Spleen (tissue), 11 donors: Measurements from ENCODE around the gene MCM3AP. TPM values are rescaled to one million over a fixed set of nuclear protein-coding genes. Genes with fewer than 3 reads are reported as not detected.

Experiments
- DNase-seq: peaks from one replicate; pipeline ENCODE4 v3.0.0-alpha.2; 2020
- H3K27ac ChIP-seq, 8 donors: fragments of 200-600 bp; sonication (generic) in 7 of 8; 1 replicate in 4 of 8; 2 replicates in 4 of 8; pipeline versions ENCODE4 v1.5.0 to v1.8.0; 2016 to 2021; ENCODE audit warnings: inconsistent platforms in 4 of 8, mild to moderate bottlenecking in 4 of 8, moderate library complexity in 1 of 8
- H3K27me3 ChIP-seq, 7 donors: fragments of 200-600 bp; sonication (generic) in 6 of 7; replicated peaks in 1 of 7; 1 replicate in 4 of 7; 2 replicates in 3 of 7; pipeline versions ENCODE4 v1.5.0 to v1.8.0; 2016 to 2021; ENCODE audit warnings: inconsistent platforms in 3 of 7, mild to moderate bottlenecking in 1 of 7
- H3K36me3 ChIP-seq, 6 donors: fragments of 200-600 bp; sonication (generic) in 5 of 6; 1 replicate in 4 of 6; 2 replicates in 2 of 6; pipeline versions ENCODE4 v1.5.0 to v1.8.0; 2016 to 2021; ENCODE audit warnings: inconsistent platforms in 2 of 6
- H3K4me1 ChIP-seq, 6 donors: fragments of 200-600 bp; sonication (generic) in 5 of 6; 1 replicate in 3 of 6; 2 replicates in 3 of 6; pipeline versions ENCODE4 v1.5.0 to v1.8.0; 2016 to 2021; ENCODE audit warnings: inconsistent platforms in 3 of 6
- H3K4me3 ChIP-seq, 8 donors: fragments of 200-600 bp; sonication (generic) in 7 of 8; 1 replicate in 4 of 8; 2 replicates in 4 of 8; pipeline versions ENCODE4 v1.5.0 to v1.8.0; 2016 to 2021; ENCODE audit warnings: inconsistent platforms in 4 of 8, mild to moderate bottlenecking in 4 of 8, moderate library complexity in 2 of 8
- H3K9me3 ChIP-seq, 8 donors: fragments of 200-600 bp; sonication (generic) in 7 of 8; 1 replicate in 4 of 8; 2 replicates in 4 of 8; pipeline versions ENCODE4 v1.5.0 to v1.8.0; 2016 to 2021; ENCODE audit warnings: inconsistent platforms in 4 of 8
- POLR2A ChIP-seq, 3 donors: fragments of 450-650 bp; IDR thresholded peaks; one replicate each; pipeline ENCODE4 v1.5.1; 2017; ENCODE audit warnings: antibody characterized with exemption in 3 of 3, mild to moderate bottlenecking in 1 of 3
- POLR2AphosphoS5 ChIP-seq, 3 donors: sonication (generic); formaldehyde crosslinking; IDR thresholded peaks; one replicate each; pipeline ENCODE4 v1.5.1; 2017; ENCODE audit warnings: antibody characterized with exemption in 3 of 3
- WGBS, 5 donors: extraction: QIAGEN DNeasy Blood & Tissue Kit in 3 of 5; methylation state at CpG; one replicate each; pipeline versions ENCODE4 v1.1.5 to v1.1.7; 2013 to 2018; 5-methylcytosine and 5-hydroxymethylcytosine counted together
- intact Hi-C: fragments of 100-400 bp; cut with DNase I; formaldehyde crosslinking; loops from one replicate; pipeline ENCODE4 v1.15.0; 2023; ENCODE audit warnings: low total_unique reads
- polyA plus RNA-seq, 3 donors: library from polyadenylated mRNA; stranded (reverse); fragments of 200-250 nt; gene quantifications; one replicate each; pipeline ENCODE4 v1.2.1, GENCODE V29; 2013
- total RNA-seq, 7 donors: library from RNA; depleted of rRNA in 3 of 7; stranded (reverse); fragments of >200 nt in 3 of 7; fragmentation: NEBNext Ultra II Directional in 4 of 7; extraction: Animal tissue kit (Norgen Biotek cat#: 25700) in 4 of 7; gene quantifications; one replicate each; pipeline versions ENCODE4 v1.1.0 to v1.2.1, GENCODE V29; 2016 to 2021
- TF ChIP-seq, protein P1 (sequence below), 11 experiments: fragments of 200-600 bp in 7 of 11; fragments of 450-650 bp in 4 of 11; sonication (generic) in 4 of 11; IDR thresholded peaks in 8 of 11; conservative IDR thresholded peaks in 3 of 11; 1 replicate in 7 of 11; 2 replicates in 4 of 11; pipeline versions ENCODE4 v1.4.0 to v1.8.0; 2016 to 2021; ENCODE audit warnings: antibody characterized with exemption in 11 of 11, inconsistent platforms in 4 of 11, mild to moderate bottlenecking in 1 of 11
- donor health status: healthy with polysubstance abuse.
- donor health status: DM: no; HTN: no; CAD: no; lungs with moderate emphysema.
- donor health status: DM: no; HTN: no; CAD: no.
- donor health status: Bipolar disorder and iron deficiency.
- donor health status: healthy.
- donor health status: DM: no; HTN: no; CAD: no.
- donor health status: DM: yes; HTN: yes; CAD: no.

The MCM3AP gene
- total and polyA plus RNA-seq, 10 donors: 35.2 to 144 (median 103) TPM

DNA sequence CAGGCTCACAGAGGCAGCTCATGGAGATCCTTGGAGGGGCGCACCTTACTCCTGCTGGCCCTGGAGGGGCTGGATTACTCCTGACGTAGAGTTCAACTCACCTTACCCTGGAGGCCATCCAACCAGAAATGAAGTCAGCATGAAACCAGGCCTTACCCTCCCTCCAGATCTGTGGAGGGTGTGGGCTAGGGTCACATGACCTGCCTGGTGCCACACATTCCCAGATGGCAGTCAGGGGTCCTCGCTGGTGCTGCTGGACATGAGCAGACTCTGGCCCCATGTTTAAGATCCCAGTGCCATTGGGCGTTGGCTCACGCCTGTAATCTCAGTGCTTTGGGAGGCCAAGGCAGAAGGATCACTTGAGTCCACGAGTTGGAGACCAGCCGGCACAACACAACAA, 33.8 kb upstream of the MCM3AP start:
- no peak overlapping the region for H3K27ac ChIP-seq
- H3K4me3 ChIP-seq: no peak overlapping the region
- peaks cover 0 to 31% (median 0%) of the 10 kb centered on the region in 6 donors for H3K36me3 ChIP-seq
- DNase-seq: no peak
- TF ChIP-seq POLR2A (IDR thresholded peaks at IDR 0.05) (no peak), POLR2AphosphoS5 (IDR thresholded peaks at IDR 0.05) (no peak)
- TF ChIP-seq, protein P1, sequence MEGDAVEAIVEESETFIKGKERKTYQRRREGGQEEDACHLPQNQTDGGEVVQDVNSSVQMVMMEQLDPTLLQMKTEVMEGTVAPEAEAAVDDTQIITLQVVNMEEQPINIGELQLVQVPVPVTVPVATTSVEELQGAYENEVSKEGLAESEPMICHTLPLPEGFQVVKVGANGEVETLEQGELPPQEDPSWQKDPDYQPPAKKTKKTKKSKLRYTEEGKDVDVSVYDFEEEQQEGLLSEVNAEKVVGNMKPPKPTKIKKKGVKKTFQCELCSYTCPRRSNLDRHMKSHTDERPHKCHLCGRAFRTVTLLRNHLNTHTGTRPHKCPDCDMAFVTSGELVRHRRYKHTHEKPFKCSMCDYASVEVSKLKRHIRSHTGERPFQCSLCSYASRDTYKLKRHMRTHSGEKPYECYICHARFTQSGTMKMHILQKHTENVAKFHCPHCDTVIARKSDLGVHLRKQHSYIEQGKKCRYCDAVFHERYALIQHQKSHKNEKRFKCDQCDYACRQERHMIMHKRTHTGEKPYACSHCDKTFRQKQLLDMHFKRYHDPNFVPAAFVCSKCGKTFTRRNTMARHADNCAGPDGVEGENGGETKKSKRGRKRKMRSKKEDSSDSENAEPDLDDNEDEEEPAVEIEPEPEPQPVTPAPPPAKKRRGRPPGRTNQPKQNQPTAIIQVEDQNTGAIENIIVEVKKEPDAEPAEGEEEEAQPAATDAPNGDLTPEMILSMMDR (IDR thresholded peaks at IDR 0.05 in 8 of 11, conservative IDR thresholded peaks at IDR 0.05 in 3 of 11): no peak
- intact Hi-C loops: no loop called here
- 90 to 98% (median 95%) methylated on average over 5 to 7 of the region's 7 CpGs for WGBS, 5 donors
- H3K9me3 ChIP-seq: no peaks in the 10 kb centered on the region
- no peaks in the 10 kb centered on the region for H3K27me3 ChIP-seq
- peaks cover 9 to 46% (median 29%) of the 10 kb centered on the region in 6 donors for H3K4me1 ChIP-seq

DNA sequence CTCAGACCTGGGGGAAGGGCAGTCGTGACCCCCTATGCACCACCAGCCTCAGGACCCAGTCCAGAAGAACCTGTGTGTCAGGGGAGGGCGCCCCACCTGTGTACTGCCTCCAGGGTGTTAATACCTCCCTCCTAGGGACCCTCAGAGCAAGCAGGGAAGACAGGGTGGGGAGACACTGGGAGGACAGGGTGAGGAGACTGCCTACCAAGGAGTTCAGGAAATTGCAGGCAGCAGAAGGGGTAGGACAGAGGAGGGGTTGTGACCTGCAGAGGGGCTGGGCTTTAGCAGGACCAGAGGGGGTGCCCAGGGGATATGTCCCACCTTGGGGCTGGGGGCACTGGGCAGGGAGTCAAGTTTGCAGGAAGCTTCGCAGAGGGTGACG, 33.0 kb upstream of the MCM3AP start:
- Histone ChIP-seq H3K9me3 (no peaks in the 10 kb centered on the region), H3K4me1 (peaks cover 9 to 43% (median 29%) of the 10 kb centered on the region in 6 donors), H3K27ac (no peak overlapping the region), H3K36me3 (peaks cover 0 to 39% (median 0%) of the 10 kb centered on the region in 6 donors), H3K4me3 (no peak overlapping the region), H3K27me3 (no peaks in the 10 kb centered on the region)
- DNase-seq: no peak
- 89 to 95% (median 91%) methylated on average over 4 of the region's 4 CpGs for WGBS, 5 donors
- intact Hi-C loops: no loop called here
- no peak for TF ChIP-seq POLR2A (IDR thresholded peaks at IDR 0.05)
- no peak for TF ChIP-seq POLR2AphosphoS5 (IDR thresholded peaks at IDR 0.05)
- TF ChIP-seq, protein P1 (IDR thresholded peaks at IDR 0.05 in 8 of 11, conservative IDR thresholded peaks at IDR 0.05 in 3 of 11): no peak

DNA sequence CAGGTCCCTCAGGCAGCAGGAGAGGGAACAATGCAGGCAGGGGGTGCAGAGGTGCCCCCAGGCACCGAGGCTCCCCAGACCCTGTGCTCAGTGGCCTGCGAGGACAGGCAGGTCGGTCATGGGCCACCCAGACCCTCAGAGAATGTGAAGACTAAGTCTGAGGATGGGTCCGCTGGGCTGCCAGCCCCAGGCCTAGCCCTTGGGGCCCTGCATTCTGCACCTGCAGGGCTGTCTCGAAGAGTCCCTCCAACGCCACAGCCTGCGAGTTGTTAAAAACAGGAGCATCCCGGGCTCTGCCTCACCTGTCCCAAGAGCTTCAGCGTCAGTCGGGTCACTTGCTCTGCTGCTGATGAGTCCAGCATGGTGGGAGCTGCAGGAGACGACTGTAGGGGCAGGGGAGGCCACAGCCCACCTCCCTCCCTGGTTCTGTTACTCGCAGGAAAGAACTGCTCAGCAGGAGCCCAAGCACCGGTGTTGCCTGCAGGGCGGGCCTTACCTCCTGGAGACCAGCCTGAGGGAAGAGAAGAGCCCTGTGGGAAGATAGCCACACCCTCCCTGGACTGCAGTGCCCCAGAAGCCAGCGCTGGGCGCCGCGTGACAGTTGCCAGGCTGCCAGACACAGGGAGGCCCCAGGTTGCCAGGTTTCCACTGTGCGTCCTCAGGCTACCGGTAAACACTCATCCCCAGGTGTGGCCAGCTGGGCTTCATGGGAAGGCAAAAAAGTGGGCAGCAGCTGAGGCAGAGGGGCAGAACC, 32.5 kb upstream of the MCM3AP start:
- Histone ChIP-seq H3K27ac (no peak overlapping the region), H3K4me1 (peaks cover 8 to 38% (median 24%) of the 10 kb centered on the region in 6 donors), H3K4me3 (no peak overlapping the region), H3K27me3 (no peaks in the 10 kb centered on the region), H3K36me3 (peaks cover 0 to 44% (median 0%) of the 10 kb centered on the region in 6 donors), H3K9me3 (no peaks in the 10 kb centered on the region)
- no peak for DNase-seq
- TF ChIP-seq, protein P1 (IDR thresholded peaks at IDR 0.05 in 8 of 11, conservative IDR thresholded peaks at IDR 0.05 in 3 of 11): no peak
- TF ChIP-seq POLR2AphosphoS5 (IDR thresholded peaks at IDR 0.05) (no peak), POLR2A (IDR thresholded peaks at IDR 0.05) (no peak)
- intact Hi-C loops: no loop called here
- 91 to 96% (median 94%) methylated on average over 15 to 20 of the region's 20 CpGs for WGBS, 5 donors

DNA sequence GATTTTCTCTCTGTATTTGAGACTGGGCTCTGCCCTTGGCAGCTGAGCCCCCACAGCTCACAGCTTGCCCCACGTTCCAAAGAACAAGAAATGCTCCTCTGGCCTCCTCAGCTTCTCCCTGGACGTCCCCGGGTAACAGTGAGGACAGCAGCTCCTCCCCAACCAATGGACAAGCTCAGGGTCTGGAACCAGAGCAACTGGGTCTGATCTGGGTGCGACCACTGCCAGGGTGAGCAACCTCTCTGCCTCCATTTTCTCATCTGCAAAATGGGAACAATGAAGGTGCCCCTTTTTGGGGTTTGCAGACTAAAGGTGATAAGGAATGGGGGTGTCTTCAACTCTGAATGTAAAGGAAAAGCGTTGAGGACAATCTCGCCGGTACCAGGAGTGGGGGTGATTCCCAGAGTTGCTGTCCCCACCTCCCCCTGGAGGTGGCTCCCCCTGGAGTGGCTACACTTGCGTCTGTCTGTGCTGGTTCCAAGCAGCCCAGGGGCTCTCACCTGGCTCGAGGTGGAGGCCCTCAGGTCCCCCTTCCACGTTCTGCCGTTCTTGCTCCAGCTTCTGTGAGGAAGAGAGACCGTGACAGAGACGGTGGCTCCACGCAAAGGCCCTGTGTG, 31.4 kb upstream of the MCM3AP start:
- H3K27me3 ChIP-seq: no peaks in the 10 kb centered on the region
- intact Hi-C loops: no loop called here
- H3K9me3 ChIP-seq: no peaks in the 10 kb centered on the region
- WGBS, 5 donors: 96 to 98% (median 97%) methylated on average over 14 of the region's 14 CpGs
- DNase-seq: no peak
- TF ChIP-seq POLR2AphosphoS5 (IDR thresholded peaks at IDR 0.05): no peak
- no peak for TF ChIP-seq POLR2A (IDR thresholded peaks at IDR 0.05)
- TF ChIP-seq, protein P1 (IDR thresholded peaks at IDR 0.05 in 8 of 11, conservative IDR thresholded peaks at IDR 0.05 in 3 of 11): no peak
- H3K36me3 ChIP-seq: peaks cover 0 to 49% (median 0%) of the 10 kb centered on the region in 6 donors
- H3K4me1 ChIP-seq: peaks cover 0 to 27% (median 14%) of the 10 kb centered on the region in 6 donors
- H3K4me3 ChIP-seq: no peak overlapping the region
- H3K27ac ChIP-seq: no peak overlapping the region
